ENCODE measurements around the gene GALNTL6.
"Not testable (repeated sequence)": the region's sequence is repeated elsewhere in the genome, so short reads cannot be mapped to it uniquely, and the experiment has no call there.

GALNTL6 gene

GRCh38 chr4:172881645-172882044 is 1068.4 kb downstream of the GALNTL6 start:
- TF ChIP-seq CTCF (IDR thresholded peaks at IDR 0.05; ENCODE audit: low read depth, low read length), result no peak
- no peak for DNase-seq
- Histone ChIP-seq H3K4me3 (ENCODE audit: low read depth, low read length) (no peak overlapping the region), H3K9me3 (no peaks in the 10 kb centered on the region), H3K4me1 (no peaks in the 10 kb centered on the region), H3K27me3 (0 out of 2 replicates have a peak, but pooled peaks cover 3% of the 10 kb centered on the region), H3K36me3 (no peaks in the 10 kb centered on the region)

GRCh38 chr4:172887358-172887757 is 1074.2 kb downstream of the GALNTL6 start:
- H3K4me1 ChIP-seq; DNase-seq; H3K4me3 ChIP-seq (ENCODE audit: low read depth, low read length); H3K9me3 ChIP-seq; H3K27me3 ChIP-seq; H3K36me3 ChIP-seq: not testable (repeated sequence)

- no peaks in the 10 kb centered on the region for H3K36me3 ChIP-seq
- no peaks in the 10 kb centered on the region for H3K4me1 ChIP-seq
- no peaks in the 10 kb centered on the region for H3K27me3 ChIP-seq
- no peaks in the 10 kb centered on the region for H3K9me3 ChIP-seq
- no peak overlapping the region for H3K4me3 ChIP-seq (ENCODE audit: low read depth, low read length)
- no peak for DNase-seq
- no peak for TF ChIP-seq CTCF (IDR thresholded peaks at IDR 0.05; ENCODE audit: low read depth, low read length)
These were observed 1074.8 kb downstream of the GALNTL6 start for GRCh38 chr4:172887959-172888358.

- DNase-seq, result peak; percentile 20
These were observed 1079.1 kb downstream of the GALNTL6 start for GRCh38 chr4:172892300-172892699.

GRCh38 chr4:172895699-172896098 is 1082.5 kb downstream of the GALNTL6 start:
- H3K27me3 ChIP-seq, result no peaks in the 10 kb centered on the region
- no peak for DNase-seq
- no peaks in the 10 kb centered on the region for H3K36me3 ChIP-seq
- peaks cover 4% of the 10 kb centered on the region for H3K9me3 ChIP-seq
- H3K4me1 ChIP-seq, result no peaks in the 10 kb centered on the region; the same call in none of the 2 replicates
- no peak overlapping the region for H3K4me3 ChIP-seq (ENCODE audit: low read depth, low read length)
- TF ChIP-seq CTCF (IDR thresholded peaks at IDR 0.05; ENCODE audit: low read depth, low read length), result no peak

More at GRCh38 chr4:172892300-172892699, 1079.1 kb downstream of the GALNTL6 start:
- H3K27me3 ChIP-seq, result no peaks in the 10 kb centered on the region
- TF ChIP-seq CTCF (IDR thresholded peaks at IDR 0.05; ENCODE audit: low read depth, low read length), result peak; percentile 81
- peaks cover 4% of the 10 kb centered on the region for H3K9me3 ChIP-seq
- no peaks in the 10 kb centered on the region for H3K4me1 ChIP-seq
- no peaks in the 10 kb centered on the region for H3K36me3 ChIP-seq
- no peak overlapping the region for H3K4me3 ChIP-seq (ENCODE audit: low read depth, low read length)

GRCh38 chr4:172897046-172897445 is 1083.8 kb downstream of the GALNTL6 start:
- Histone ChIP-seq H3K4me3 (ENCODE audit: low read depth, low read length) (no peak overlapping the region), H3K27me3 (no peaks in the 10 kb centered on the region), H3K9me3 (peaks cover 4% of the 10 kb centered on the region), H3K4me1 (no peaks in the 10 kb centered on the region; the same call in none of the 2 replicates), H3K36me3 (no peaks in the 10 kb centered on the region)
- DNase-seq, result no peak
- TF ChIP-seq CTCF (IDR thresholded peaks at IDR 0.05; ENCODE audit: low read depth, low read length), result no peak

- no peak for TF ChIP-seq CTCF (IDR thresholded peaks at IDR 0.05; ENCODE audit: low read depth, low read length)
- H3K9me3 ChIP-seq, result peaks cover 4% of the 10 kb centered on the region
- no peak overlapping the region for H3K4me3 ChIP-seq (ENCODE audit: low read depth, low read length)
- H3K4me1 ChIP-seq, result no peaks in the 10 kb centered on the region; the same call in none of the 2 replicates
- no peaks in the 10 kb centered on the region for H3K27me3 ChIP-seq
- H3K36me3 ChIP-seq, result no peaks in the 10 kb centered on the region
- no peak for DNase-seq
These were observed 1085.5 kb downstream of the GALNTL6 start for GRCh38 chr4:172898715-172899114.

All from BE2C (cell line).